Activated CD8-positive, alpha-beta T cell treated with anti-CD3 and anti-CD28 coated beads for 36 hours (primary cell): ENCODE results near the gene SLC41A1. TPM values are rescaled to one million over a fixed set of nuclear protein-coding genes. Genes with fewer than 3 reads are reported as not detected.

Experiments used
- ATAC-seq: fragments of 200-7000 bp; cut with Tn5 transposase; one replicate; pipeline ENCODE4 v1.10.0; 2021; ENCODE audit warnings: mild to moderate bottlenecking, moderate library complexity
- CTCF ChIA-PET: fragments of 350-600 bp; sonication (Branson Sonifier 250); formaldehyde crosslinking; loops from one replicate; lab custom pipeline; 2021; ENCODE audit warnings: antibody characterized with exemption; lab: Charles Lee
- POLR2A ChIA-PET: fragments of 350-600 bp; sonication (Branson Sonifier 250); formaldehyde crosslinking; loops from one replicate; lab custom pipeline; 2021; ENCODE audit warnings: antibody characterized with exemption; lab: Charles Lee
- DNase-seq: peaks from one replicate; pipeline ENCODE4 v3.0.0-alpha.2; 2020
- H3K27ac Mint-ChIP-seq: one replicate; pipeline ENCODE4 v1.8.0; 2021; ENCODE audit warnings: mild to moderate bottlenecking, mixed read lengths
- H3K27me3 Mint-ChIP-seq: one replicate; pipeline ENCODE4 v1.8.0; 2021; ENCODE audit warnings: mixed read lengths
- H3K36me3 Mint-ChIP-seq: one replicate; pipeline ENCODE4 v1.8.0; 2021; ENCODE audit warnings: low read depth, mixed read lengths
- H3K4me1 Mint-ChIP-seq: one replicate; pipeline ENCODE4 v1.8.0; 2021; ENCODE audit warnings: low read depth, mixed read lengths
- H3K4me3 Mint-ChIP-seq: one replicate; pipeline ENCODE4 v1.8.0; 2021; ENCODE audit warnings: mild to moderate bottlenecking, moderate library complexity, mixed read lengths
- H3K9me3 Mint-ChIP-seq: one replicate; pipeline ENCODE4 v1.8.0; 2021; ENCODE audit warnings: mixed read lengths
- CTCF ChIP-seq: fragments of 200-600 bp; IDR thresholded peaks from one replicate; pipeline ENCODE4 v1.8.0; 2022; ENCODE audit warnings: antibody characterized with exemption, mild to moderate bottlenecking
- intact Hi-C: fragments of 100-400 bp; cut with micrococcal nuclease; formaldehyde crosslinking; loops from one replicate; pipeline ENCODE4 v1.10.0; 2022
- total RNA-seq, 2 experiments: library from RNA; stranded (reverse); gene quantifications; one replicate each; pipeline ENCODE4 v1.2.3, GENCODE V29; 2021

The SLC41A1 gene
- total RNA-seq, 2 experiments from 2014 or later, result 33.6 to 35.3 TPM

GRCh38 chr1:205775015-205775716 is 37.8 kb downstream of the SLC41A1 start, which contains the start of gene RAB29:
RAB29 (minus strand) TSS chr1:205775482; CDS start chr1:205774956, 526 bp downstream.
- H3K27ac Mint-ChIP-seq, result peak within 1 kb of the TSS; percentile 92
- no peaks in the 10 kb centered on the region for H3K9me3 Mint-ChIP-seq
- CTCF ChIA-PET, result interaction anchor here (1.2 to 4.5 kb wide), 6 partner anchors 17 to 203 kb away, joined by 3 to 28 read pairs (median 4); no protein-coding TSS in a partner anchor
- H3K27me3 Mint-ChIP-seq, result no peaks in the 10 kb centered on the region
- intact Hi-C loops, result loop anchor here (2.0 kb wide), 1 partner anchor 26 kb away; no protein-coding TSS in a partner anchor
- ATAC-seq, result peak; percentile 83
- H3K36me3 Mint-ChIP-seq, result peaks cover 18% of the 10 kb centered on the region
- H3K4me1 Mint-ChIP-seq, result peaks cover 53% of the 10 kb centered on the region
- no peak for TF ChIP-seq CTCF
- peak within 1 kb of the TSS; percentile 89 for H3K4me3 Mint-ChIP-seq
- DNase-seq, result peak; percentile 94
- POLR2A ChIA-PET, result interaction anchor here (0.6 to 6.5 kb wide), 8 partner anchors 10 to 207 kb away, joined by 3 to 61 read pairs (median 4); partner anchors contain the start of gene NUCKS1

- H3K4me3 Mint-ChIP-seq, result peak overlapping the region; percentile 89
- TF ChIP-seq CTCF, result no peak
- ChIA-PET CTCF (interaction anchor here (0.7 to 4.5 kb wide), 12 partner anchors 18 to 204 kb away, joined by 3 to 28 read pairs (median 4); partner anchors contain the start of gene SLC41A1), POLR2A (interaction anchor here (0.6 to 6.5 kb wide), 15 partner anchors 9 to 206 kb away, joined by 3 to 61 read pairs (median 4); partner anchors contain the start of gene NUCKS1)
- H3K36me3 Mint-ChIP-seq, result peaks cover 26% of the 10 kb centered on the region
- no peaks in the 10 kb centered on the region for H3K27me3 Mint-ChIP-seq
- no peaks in the 10 kb centered on the region for H3K9me3 Mint-ChIP-seq
- peak overlapping the region; percentile 92 for H3K27ac Mint-ChIP-seq
- ATAC-seq, result peak; percentile 25
- H3K4me1 Mint-ChIP-seq, result peaks cover 55% of the 10 kb centered on the region
- intact Hi-C loops, result loop anchor here (2.0 kb wide), 1 partner anchor 26 kb away; no protein-coding TSS in a partner anchor
- DNase-seq, result peak; percentile 71
These were observed 38.6 kb downstream of the SLC41A1 start for GRCh38 chr1:205774198-205775014.

GRCh38 chr1:205772607-205773032 is 40.4 kb downstream of the SLC41A1 start:
- intact Hi-C loops, result no loop called here
- Mint-ChIP-seq H3K36me3 (peaks cover 29% of the 10 kb centered on the region), H3K4me1 (peaks cover 57% of the 10 kb centered on the region), H3K4me3 (peak overlapping the region; percentile 89), H3K27me3 (no peaks in the 10 kb centered on the region), H3K27ac (peak overlapping the region; percentile 47), H3K9me3 (no peaks in the 10 kb centered on the region)
- POLR2A ChIA-PET, result interaction anchor here (0.9 to 6.5 kb wide), 6 partner anchors 13 to 181 kb away, joined by 3 to 61 read pairs (median 6); partner anchors contain the start of gene NUCKS1
- CTCF ChIA-PET, result interaction anchor here (0.6 to 4.5 kb wide), 11 partner anchors 10 to 141 kb away, joined by 3 to 28 read pairs (median 4); partner anchors contain the start of gene ELK4
- DNase-seq (peak; percentile 35), ATAC-seq (peak; percentile 53)
- no peak for TF ChIP-seq CTCF

GRCh38 chr1:205770618-205771017 is 42.4 kb downstream of the SLC41A1 start:
- ChIA-PET POLR2A (interaction anchor here (1.2 to 6.5 kb wide), 2 partner anchors 21 to 24 kb away, joined by 5 to 61 read pairs; partner anchors contain the start of gene NUCKS1), CTCF (interaction anchor here (1.1 kb wide), 1 partner anchor 283 kb away, joined by 3 read pairs; no protein-coding TSS in a partner anchor)
- intact Hi-C loops, result no loop called here
- Mint-ChIP-seq H3K27me3 (no peaks in the 10 kb centered on the region), H3K4me3 (no peak overlapping the region), H3K9me3 (no peaks in the 10 kb centered on the region), H3K27ac (no peak overlapping the region), H3K36me3 (peaks cover 34% of the 10 kb centered on the region), H3K4me1 (peaks cover 55% of the 10 kb centered on the region)
- no peak for TF ChIP-seq CTCF
- no peak for DNase-seq
- no peak for ATAC-seq
